GM18519 (cell line): ENCODE measurements around the gene CTNNA3.

Source experiments
- ATAC-seq: cut with Tn5 transposase; IDR thresholded peaks from one replicate; pipeline ENCODE4 v1.9.1; 2021; ENCODE audit warnings: mild to moderate bottlenecking, moderate library complexity; ENCODE audit not compliant: unreplicated experiment, low FRiP score

Gene CTNNA3

GRCh38 chr10:66980246-66980815 is 715.7 kb downstream of the CTNNA3 start:
- ATAC-seq, result no peak

- no peak for ATAC-seq
These were observed 731.0 kb downstream of the CTNNA3 start for GRCh38 chr10:66964946-66965345.

- no peak for ATAC-seq
These were observed 737.5 kb downstream of the CTNNA3 start for GRCh38 chr10:66958466-66958865.

- ATAC-seq, result no peak
These were observed 744.1 kb downstream of the CTNNA3 start for GRCh38 chr10:66951896-66952295.

GRCh38 chr10:66943590-66943989 is 752.4 kb downstream of the CTNNA3 start:
- no peak for ATAC-seq

GRCh38 chr10:66942407-66942806 is 753.6 kb downstream of the CTNNA3 start:
- ATAC-seq, result no peak

GRCh38 chr10:66941491-66941890 is 754.5 kb downstream of the CTNNA3 start:
- ATAC-seq, result no peak

- no peak for ATAC-seq
These were observed 755.0 kb downstream of the CTNNA3 start for GRCh38 chr10:66940965-66941364.

GRCh38 chr10:66934711-66935110 is 761.3 kb downstream of the CTNNA3 start:
- no peak for ATAC-seq

GRCh38 chr10:66931949-66932343 is 764.0 kb downstream of the CTNNA3 start:
- no peak for ATAC-seq

GRCh38 chr10:66931340-66931948 is 764.6 kb downstream of the CTNNA3 start:
- ATAC-seq, result peak; percentile 75

GRCh38 chr10:66929375-66929774 is 766.6 kb downstream of the CTNNA3 start:
- no peak for ATAC-seq

- ATAC-seq, result no peak
These were observed 767.2 kb downstream of the CTNNA3 start for GRCh38 chr10:66928776-66929175.

- ATAC-seq, result no peak
These were observed 767.8 kb downstream of the CTNNA3 start for GRCh38 chr10:66927971-66928770.

- no peak for ATAC-seq
These were observed 768.6 kb downstream of the CTNNA3 start for GRCh38 chr10:66927251-66927935.

- ATAC-seq, result no peak
These were observed 769.2 kb downstream of the CTNNA3 start for GRCh38 chr10:66926841-66927240.

- ATAC-seq, result peak; percentile 100
These were observed 769.9 kb downstream of the CTNNA3 start, which contains the start of gene LRRTM3 for GRCh38 chr10:66925896-66926715. TSS of gene LRRTM3 (plus strand) at chr10:66926036.

- no peak for ATAC-seq
These were observed 770.6 kb downstream of the CTNNA3 start for GRCh38 chr10:66925373-66925772.

- ATAC-seq, result no peak
These were observed 771.2 kb downstream of the CTNNA3 start for GRCh38 chr10:66924674-66925345.

GRCh38 chr10:66919248-66919647 is 776.7 kb downstream of the CTNNA3 start:
- ATAC-seq, result no peak
